Measurements from ENCODE around the gene COL25A1. TPM values are rescaled to one million over a fixed set of nuclear protein-coding genes. Genes with fewer than 3 reads are reported as not detected.
A peak's percentile ranks its signal among the peaks of the same experiment; 100 is the strongest.
"Not testable (repeated sequence)": the region's sequence is repeated elsewhere in the genome, so short reads cannot be mapped to it uniquely, and the experiment has no call there.

COL25A1 gene
- total and polyA plus RNA-seq, 2 donors: 0.75 to 1.5 TPM

- not testable (repeated sequence) for H3K27ac ChIP-seq (ENCODE audit: low read depth in 1 of 2, low read length in 1 of 2); H3K4me1 ChIP-seq (ENCODE audit: control insufficient read depth in 2 of 2, insufficient read depth in 2 of 2, low read length in 2 of 2); H3K27me3 ChIP-seq (ENCODE audit: control insufficient read depth in 2 of 2, insufficient read depth in 1 of 2, low read length in 1 of 2); H3K4me3 ChIP-seq (ENCODE audit: low read length in 2 of 2); DNase-seq (ENCODE audit: low read depth in 6 of 9, low spot score in 9 of 9); H3K9me3 ChIP-seq (ENCODE audit: control insufficient read depth in 2 of 2, insufficient read depth in 1 of 2, low read length in 1 of 2); H3K36me3 ChIP-seq (ENCODE audit: control insufficient read depth in 2 of 2, insufficient read depth in 2 of 2, low read length in 1 of 2)
- WGBS: over 99% methylated on average over 6 of the region's 6 CpGs
Measured at GRCh38 chr4:109021630-109022029, 280.8 kb downstream of the COL25A1 start.

DNA sequence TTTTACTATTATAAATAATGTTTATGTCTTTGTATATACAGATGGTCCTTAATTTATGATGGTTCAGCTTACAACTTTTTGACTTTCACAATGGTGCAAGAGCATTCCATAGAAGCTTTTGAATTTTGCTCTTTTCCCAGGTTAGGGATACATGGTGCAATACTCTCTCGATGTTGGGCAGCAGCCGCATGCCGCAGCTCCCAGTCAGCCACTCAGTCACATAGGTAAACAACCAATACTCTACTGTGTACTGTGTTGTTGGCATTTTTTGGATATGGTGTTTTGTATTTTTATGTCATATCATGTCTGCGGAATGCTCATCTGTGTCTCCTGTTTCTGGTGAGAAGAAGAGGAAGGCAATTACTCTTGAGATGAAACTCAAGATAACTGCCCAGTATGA, 281.6 kb downstream of the COL25A1 start:
- Histone ChIP-seq H3K36me3 (ENCODE audit: control insufficient read depth in 2 of 2, insufficient read depth in 2 of 2, low read length in 1 of 2) (no peaks in the 10 kb centered on the region), H3K4me3 (ENCODE audit: low read length in 2 of 2) (no peak overlapping the region), H3K27me3 (ENCODE audit: control insufficient read depth in 2 of 2, insufficient read depth in 1 of 2, low read length in 1 of 2) (no peaks in the 10 kb centered on the region), H3K4me1 (ENCODE audit: control insufficient read depth in 2 of 2, insufficient read depth in 2 of 2, low read length in 2 of 2) (no peaks in the 10 kb centered on the region), H3K27ac (ENCODE audit: low read depth in 1 of 2, low read length in 1 of 2) (no peak overlapping the region), H3K9me3 (ENCODE audit: control insufficient read depth in 2 of 2, insufficient read depth in 1 of 2, low read length in 1 of 2) (peaks cover 1 to 14% of the 10 kb centered on the region in 2 donors)
- no peak for DNase-seq (ENCODE audit: low read depth in 6 of 9, low spot score in 9 of 9)
- 98% methylated on average over 4 of the region's 4 CpGs for WGBS

GRCh38 chr4:109016200-109016599, 286.3 kb downstream of the COL25A1 start:
- no peak for DNase-seq (ENCODE audit: low read depth in 6 of 9, low spot score in 9 of 9)
- no peak overlapping the region for H3K4me3 ChIP-seq (ENCODE audit: low read length in 2 of 2)
- WGBS: 98% methylated on average over 5 of the region's 5 CpGs

DNA sequence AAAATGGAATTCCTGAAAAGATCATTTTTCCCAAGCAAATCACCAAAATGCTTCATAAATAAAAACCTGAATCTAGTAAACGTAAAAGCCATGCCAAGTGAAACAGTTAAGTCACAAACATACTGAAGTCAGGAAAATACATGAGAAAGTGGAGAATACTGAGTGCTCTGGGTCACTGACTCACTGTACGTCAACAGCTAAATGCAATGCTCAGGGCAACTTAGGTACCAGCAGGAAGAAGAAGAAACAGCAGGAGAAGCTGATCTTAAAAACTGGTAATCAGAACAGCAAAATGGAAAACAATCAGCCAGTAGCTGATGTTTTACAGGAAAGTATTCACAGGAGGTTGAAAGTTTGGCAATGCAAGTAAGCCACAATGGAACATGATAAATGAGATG, 287.0 kb downstream of the COL25A1 start:
- Histone ChIP-seq H3K4me3 (ENCODE audit: low read length in 2 of 2) (no peak overlapping the region), H3K36me3 (ENCODE audit: control insufficient read depth in 2 of 2, insufficient read depth in 2 of 2, low read length in 1 of 2) (no peaks in the 10 kb centered on the region), H3K9me3 (ENCODE audit: control insufficient read depth in 2 of 2, insufficient read depth in 1 of 2, low read length in 1 of 2) (peaks cover 3 to 27% of the 10 kb centered on the region in 2 donors), H3K4me1 (ENCODE audit: control insufficient read depth in 2 of 2, insufficient read depth in 2 of 2, low read length in 2 of 2) (no peaks in the 10 kb centered on the region), H3K27me3 (ENCODE audit: control insufficient read depth in 2 of 2, insufficient read depth in 1 of 2, low read length in 1 of 2) (no peaks in the 10 kb centered on the region), H3K27ac (ENCODE audit: low read depth in 1 of 2, low read length in 1 of 2) (no peak overlapping the region)
- WGBS: 49% methylated on average over 2 of the region's 2 CpGs
- no peak for DNase-seq (ENCODE audit: low read depth in 6 of 9, low spot score in 9 of 9)

More at GRCh38 chr4:109016200-109016599, 286.3 kb downstream of the COL25A1 start:
- Histone ChIP-seq H3K36me3 (ENCODE audit: control insufficient read depth in 2 of 2, insufficient read depth in 2 of 2, low read length in 1 of 2) (no peaks in the 10 kb centered on the region), H3K27me3 (ENCODE audit: control insufficient read depth in 2 of 2, insufficient read depth in 1 of 2, low read length in 1 of 2) (no peaks in the 10 kb centered on the region), H3K27ac (ENCODE audit: low read depth in 1 of 2, low read length in 1 of 2) (no peak overlapping the region), H3K4me1 (ENCODE audit: control insufficient read depth in 2 of 2, insufficient read depth in 2 of 2, low read length in 2 of 2) (no peaks in the 10 kb centered on the region), H3K9me3 (ENCODE audit: control insufficient read depth in 2 of 2, insufficient read depth in 1 of 2, low read length in 1 of 2) (peaks cover 3 to 27% of the 10 kb centered on the region in 2 donors)

DNA sequence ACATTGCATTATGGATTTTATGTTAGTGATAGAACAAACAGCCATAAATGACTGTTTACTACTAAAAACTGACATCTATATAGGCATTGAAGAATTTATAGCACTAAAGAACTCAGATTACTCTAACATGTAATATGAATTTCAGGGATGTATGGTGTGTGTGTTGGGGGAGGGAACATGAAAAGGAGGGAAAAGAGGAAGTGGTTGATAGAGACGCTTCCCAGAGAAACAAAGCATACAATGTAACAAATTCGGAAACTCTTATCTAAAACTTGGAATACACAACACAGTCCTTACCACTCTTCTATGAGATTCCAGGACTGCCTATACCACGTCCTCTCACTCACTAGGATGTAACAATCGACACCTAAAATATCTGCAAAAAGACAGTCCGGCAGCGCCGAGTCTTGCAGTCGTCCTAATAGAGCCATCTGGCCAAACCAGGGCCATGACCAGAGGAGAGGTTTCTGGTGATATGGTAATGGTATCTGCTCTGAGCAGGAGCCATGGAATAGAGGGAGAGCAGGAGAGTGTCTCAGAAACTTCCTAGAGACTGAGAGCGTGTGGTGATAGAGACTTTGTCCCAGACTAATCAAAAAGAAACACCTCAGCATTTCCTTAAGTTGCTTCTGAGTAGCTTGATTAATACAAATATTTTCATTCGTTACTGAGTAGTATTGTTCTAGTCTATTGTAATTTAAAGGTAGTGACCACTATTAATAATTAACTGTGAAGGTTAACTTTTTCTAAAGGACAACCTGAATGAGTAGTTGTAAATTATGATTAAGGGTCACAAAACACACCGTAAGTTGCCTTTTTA, 287.7 kb downstream of the COL25A1 start:
- 96% methylated on average over 11 of the region's 11 CpGs for WGBS
- Histone ChIP-seq H3K9me3 (ENCODE audit: control insufficient read depth in 2 of 2, insufficient read depth in 1 of 2, low read length in 1 of 2) (peaks cover 3 to 27% of the 10 kb centered on the region in 2 donors), H3K36me3 (ENCODE audit: control insufficient read depth in 2 of 2, insufficient read depth in 2 of 2, low read length in 1 of 2) (no peaks in the 10 kb centered on the region), H3K4me1 (ENCODE audit: control insufficient read depth in 2 of 2, insufficient read depth in 2 of 2, low read length in 2 of 2) (no peaks in the 10 kb centered on the region), H3K4me3 (ENCODE audit: low read length in 2 of 2) (no peak overlapping the region), H3K27me3 (ENCODE audit: control insufficient read depth in 2 of 2, insufficient read depth in 1 of 2, low read length in 1 of 2) (no peaks in the 10 kb centered on the region), H3K27ac (ENCODE audit: low read depth in 1 of 2, low read length in 1 of 2) (no peak overlapping the region)
- DNase-seq (ENCODE audit: low read depth in 6 of 9, low spot score in 9 of 9): no peak

GRCh38 chr4:109012286-109012880, 290.1 kb downstream of the COL25A1 start:
- no peaks in the 10 kb centered on the region for H3K27me3 ChIP-seq (ENCODE audit: control insufficient read depth in 2 of 2, insufficient read depth in 1 of 2, low read length in 1 of 2)
- DNase-seq (ENCODE audit: low read depth in 6 of 9, low spot score in 9 of 9): no peak

GRCh38 chr4:109011241-109012026, 291.0 kb downstream of the COL25A1 start:
- DNase-seq (ENCODE audit: low read depth in 6 of 9, low spot score in 9 of 9): no peak
- H3K4me1 ChIP-seq (ENCODE audit: control insufficient read depth in 2 of 2, insufficient read depth in 2 of 2, low read length in 2 of 2): no peaks in the 10 kb centered on the region
- peaks cover 3 to 19% of the 10 kb centered on the region in 2 donors for H3K9me3 ChIP-seq (ENCODE audit: control insufficient read depth in 2 of 2, insufficient read depth in 1 of 2, low read length in 1 of 2)
- 98% methylated on average over 3 of the region's 3 CpGs for WGBS
- no peaks in the 10 kb centered on the region for H3K36me3 ChIP-seq (ENCODE audit: control insufficient read depth in 2 of 2, insufficient read depth in 2 of 2, low read length in 1 of 2)
- no peaks in the 10 kb centered on the region for H3K27me3 ChIP-seq (ENCODE audit: control insufficient read depth in 2 of 2, insufficient read depth in 1 of 2, low read length in 1 of 2)
- no peak overlapping the region for H3K4me3 ChIP-seq (ENCODE audit: low read length in 2 of 2)
- H3K27ac ChIP-seq (ENCODE audit: low read depth in 1 of 2, low read length in 1 of 2): no peak overlapping the region

More at GRCh38 chr4:109012286-109012880, 290.1 kb downstream of the COL25A1 start:
- H3K36me3 ChIP-seq (ENCODE audit: control insufficient read depth in 2 of 2, insufficient read depth in 2 of 2, low read length in 1 of 2): no peaks in the 10 kb centered on the region
- no peaks in the 10 kb centered on the region for H3K4me1 ChIP-seq (ENCODE audit: control insufficient read depth in 2 of 2, insufficient read depth in 2 of 2, low read length in 2 of 2)
- H3K4me3 ChIP-seq (ENCODE audit: low read length in 2 of 2): no peak overlapping the region
- 96% methylated on average over 37 of the region's 37 CpGs for WGBS
- H3K9me3 ChIP-seq (ENCODE audit: control insufficient read depth in 2 of 2, insufficient read depth in 1 of 2, low read length in 1 of 2): peaks cover 3 to 27% of the 10 kb centered on the region in 2 donors
- H3K27ac ChIP-seq (ENCODE audit: low read depth in 1 of 2, low read length in 1 of 2): no peak overlapping the region

- DNase-seq (ENCODE audit: low read depth in 6 of 9, low spot score in 9 of 9): no peak
- 50% methylated on average over 2 of the region's 2 CpGs for WGBS
- H3K27me3 ChIP-seq (ENCODE audit: control insufficient read depth in 2 of 2, insufficient read depth in 1 of 2, low read length in 1 of 2): no peaks in the 10 kb centered on the region
- H3K9me3 ChIP-seq (ENCODE audit: control insufficient read depth in 2 of 2, insufficient read depth in 1 of 2, low read length in 1 of 2): peaks cover 1 to 11% of the 10 kb centered on the region in 2 donors
- no peaks in the 10 kb centered on the region for H3K4me1 ChIP-seq (ENCODE audit: control insufficient read depth in 2 of 2, insufficient read depth in 2 of 2, low read length in 2 of 2)
- H3K4me3 ChIP-seq (ENCODE audit: low read length in 2 of 2): no peak overlapping the region
- no peaks in the 10 kb centered on the region for H3K36me3 ChIP-seq (ENCODE audit: control insufficient read depth in 2 of 2, insufficient read depth in 2 of 2, low read length in 1 of 2)
- H3K27ac ChIP-seq (ENCODE audit: low read depth in 1 of 2, low read length in 1 of 2): no peak overlapping the region
Measured at GRCh38 chr4:109010521-109010920, 291.9 kb downstream of the COL25A1 start.

DNA sequence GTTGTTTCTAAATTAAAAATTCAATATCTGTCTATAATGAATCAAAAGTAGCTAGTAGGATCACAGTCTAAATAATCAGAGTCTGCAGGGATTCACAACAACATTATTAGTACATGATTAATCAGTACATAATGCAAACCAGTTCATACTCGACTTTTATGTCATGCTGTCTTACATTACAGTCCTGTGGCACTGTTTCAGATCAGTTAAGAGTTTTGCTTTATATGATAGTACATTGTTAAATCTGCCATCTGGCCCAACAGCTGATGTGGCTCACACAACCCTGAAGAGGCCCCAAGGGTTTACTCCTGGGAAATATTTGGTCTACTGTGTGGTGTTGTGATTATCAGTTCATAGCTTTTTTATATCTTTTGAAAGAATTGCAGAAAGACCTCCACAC, 292.5 kb downstream of the COL25A1 start:
- no peak overlapping the region for H3K4me3 ChIP-seq (ENCODE audit: low read length in 2 of 2)
- H3K4me1 ChIP-seq (ENCODE audit: control insufficient read depth in 2 of 2, insufficient read depth in 2 of 2, low read length in 2 of 2): no peaks in the 10 kb centered on the region
- WGBS: 44% methylated on average over 1 of the region's 1 CpG
- H3K9me3 ChIP-seq (ENCODE audit: control insufficient read depth in 2 of 2, insufficient read depth in 1 of 2, low read length in 1 of 2): peaks cover 0 to 11% of the 10 kb centered on the region in 2 donors
- no peaks in the 10 kb centered on the region for H3K36me3 ChIP-seq (ENCODE audit: control insufficient read depth in 2 of 2, insufficient read depth in 2 of 2, low read length in 1 of 2)
- no peak overlapping the region for H3K27ac ChIP-seq (ENCODE audit: low read depth in 1 of 2, low read length in 1 of 2)
- H3K27me3 ChIP-seq (ENCODE audit: control insufficient read depth in 2 of 2, insufficient read depth in 1 of 2, low read length in 1 of 2): no peaks in the 10 kb centered on the region
- peak in 3 of 9 donors; percentile 2 to 37 (median 8) for DNase-seq (ENCODE audit: low read depth in 6 of 9, low spot score in 9 of 9)
